OCI-LY3 (cell line): ENCODE results near the gene ARHGEF16.

Source experiments
- H2AFZ ChIP-seq: fragments of 200-600, 300-600 bp; shearing (Covaris generic); 2 replicates; pipeline ENCODE4 v1.6.0; 2014; ENCODE audit warnings: antibody characterized with exemption, low read depth, low read length
- H3K27ac ChIP-seq: fragments of 200-600, 300-600 bp; sonication (generic); 2 replicates; pipeline ENCODE4 v1.5.1; 2014; ENCODE audit warnings: mild to moderate bottlenecking, low read length, moderate library complexity, mixed read lengths
- H3K27me3 ChIP-seq: fragments of 200-600, 300-600 bp; sonication (generic); 2 replicates; pipeline ENCODE4 v1.6.1; 2014; ENCODE audit warnings: low read depth, low read length, mixed read lengths
- H3K36me3 ChIP-seq: fragments of 200-600, 300-600 bp; sonication (generic); replicated peaks from 2 replicates; pipeline ENCODE3; 2014; ENCODE audit warnings: low read depth, low read length, mixed read lengths
- H3K4me1 ChIP-seq: fragments of 300-600, 200-600 bp; sonication (generic); 2 replicates; pipeline ENCODE4 v1.6.1; 2014; ENCODE audit warnings: low read length, mixed read lengths
- H3K4me2 ChIP-seq: fragments of 200-600, 300-600 bp; sonication (generic); 2 replicates; pipeline ENCODE4 v1.6.1; 2014; ENCODE audit warnings: low read length, mixed read lengths
- H3K4me3 ChIP-seq: fragments of 300-600, 200-600 bp; sonication (generic); 2 replicates; pipeline ENCODE4 v1.5.1; 2014; ENCODE audit warnings: antibody characterized with exemption, mild to moderate bottlenecking, low read length, moderate library complexity
- H3K79me2 ChIP-seq: fragments of 300-600, 200-600 bp; shearing (Covaris generic); 2 replicates; pipeline ENCODE4 v1.6.1; 2014; ENCODE audit warnings: mild to moderate bottlenecking, low read length, mixed read lengths
- H3K9ac ChIP-seq: fragments of 300-600, 200-600 bp; shearing (Covaris generic); 2 replicates; pipeline ENCODE4 v1.6.0; 2014; ENCODE audit warnings: mild to moderate bottlenecking, low read length, moderate library complexity
- H3K9me3 ChIP-seq: fragments of 200-600, 300-600 bp; shearing (Covaris generic); 2 replicates; pipeline ENCODE4 v1.6.1; 2014; ENCODE audit warnings: low read length, mixed read lengths; ENCODE audit not compliant: insufficient read depth
- H4K20me1 ChIP-seq: fragments of 200-600, 300-600 bp; sonication (generic); 2 replicates; pipeline ENCODE4 v1.6.1; 2016; ENCODE audit warnings: low read length, mixed read lengths; ENCODE audit not compliant: insufficient read depth
- EZH2phosphoT487 ChIP-seq: fragments of 200-600 bp; shearing (Covaris generic); IDR thresholded peaks from 2 replicates; pipeline ENCODE4 v1.6.1; 2018; ENCODE audit warnings: antibody characterized with exemption, mixed run types, low read depth
- TF ChIP-seq, protein P1 (sequence below): fragments of 200-600, 300-600 bp; sonication (generic); IDR thresholded peaks from 2 replicates; pipeline ENCODE4 v1.5.1; 2014; ENCODE audit warnings: antibody characterized with exemption, low read length, low read depth

ARHGEF16 gene

GRCh38 chr1:3508757-3509415 is 54.4 kb downstream of the ARHGEF16 start:
- H3K79me2 ChIP-seq = no peaks in the 10 kb centered on the region
- TF ChIP-seq, protein P1, sequence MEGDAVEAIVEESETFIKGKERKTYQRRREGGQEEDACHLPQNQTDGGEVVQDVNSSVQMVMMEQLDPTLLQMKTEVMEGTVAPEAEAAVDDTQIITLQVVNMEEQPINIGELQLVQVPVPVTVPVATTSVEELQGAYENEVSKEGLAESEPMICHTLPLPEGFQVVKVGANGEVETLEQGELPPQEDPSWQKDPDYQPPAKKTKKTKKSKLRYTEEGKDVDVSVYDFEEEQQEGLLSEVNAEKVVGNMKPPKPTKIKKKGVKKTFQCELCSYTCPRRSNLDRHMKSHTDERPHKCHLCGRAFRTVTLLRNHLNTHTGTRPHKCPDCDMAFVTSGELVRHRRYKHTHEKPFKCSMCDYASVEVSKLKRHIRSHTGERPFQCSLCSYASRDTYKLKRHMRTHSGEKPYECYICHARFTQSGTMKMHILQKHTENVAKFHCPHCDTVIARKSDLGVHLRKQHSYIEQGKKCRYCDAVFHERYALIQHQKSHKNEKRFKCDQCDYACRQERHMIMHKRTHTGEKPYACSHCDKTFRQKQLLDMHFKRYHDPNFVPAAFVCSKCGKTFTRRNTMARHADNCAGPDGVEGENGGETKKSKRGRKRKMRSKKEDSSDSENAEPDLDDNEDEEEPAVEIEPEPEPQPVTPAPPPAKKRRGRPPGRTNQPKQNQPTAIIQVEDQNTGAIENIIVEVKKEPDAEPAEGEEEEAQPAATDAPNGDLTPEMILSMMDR = no peak
- TF ChIP-seq EZH2phosphoT487 = no peak
- H3K9ac ChIP-seq = no peak overlapping the region
- no peak overlapping the region for H3K27ac ChIP-seq
- H3K4me3 ChIP-seq = no peak overlapping the region
- no peak overlapping the region for H3K4me2 ChIP-seq
- H3K4me1 ChIP-seq = no peaks in the 10 kb centered on the region
- H3K27me3 ChIP-seq = no peaks in the 10 kb centered on the region
- no peaks in the 10 kb centered on the region for H4K20me1 ChIP-seq
- H3K9me3 ChIP-seq = no peaks in the 10 kb centered on the region
- no peak overlapping the region for H2AFZ ChIP-seq
- no peaks in the 10 kb centered on the region for H3K36me3 ChIP-seq

GRCh38 chr1:3509721-3510120 is 55.3 kb downstream of the ARHGEF16 start:
- H3K36me3 ChIP-seq = no peaks in the 10 kb centered on the region
- H3K4me2 ChIP-seq = no peak overlapping the region
- no peaks in the 10 kb centered on the region for H3K27me3 ChIP-seq
- H3K27ac ChIP-seq = no peak overlapping the region
- no peaks in the 10 kb centered on the region for H4K20me1 ChIP-seq
- H3K4me3 ChIP-seq = no peak overlapping the region
- TF ChIP-seq EZH2phosphoT487 = no peak
- TF ChIP-seq, protein P1 = no peak
- no peaks in the 10 kb centered on the region for H3K4me1 ChIP-seq
- H3K9me3 ChIP-seq = no peaks in the 10 kb centered on the region
- no peaks in the 10 kb centered on the region for H3K79me2 ChIP-seq
- no peak overlapping the region for H3K9ac ChIP-seq
- no peak overlapping the region for H2AFZ ChIP-seq

DNA sequence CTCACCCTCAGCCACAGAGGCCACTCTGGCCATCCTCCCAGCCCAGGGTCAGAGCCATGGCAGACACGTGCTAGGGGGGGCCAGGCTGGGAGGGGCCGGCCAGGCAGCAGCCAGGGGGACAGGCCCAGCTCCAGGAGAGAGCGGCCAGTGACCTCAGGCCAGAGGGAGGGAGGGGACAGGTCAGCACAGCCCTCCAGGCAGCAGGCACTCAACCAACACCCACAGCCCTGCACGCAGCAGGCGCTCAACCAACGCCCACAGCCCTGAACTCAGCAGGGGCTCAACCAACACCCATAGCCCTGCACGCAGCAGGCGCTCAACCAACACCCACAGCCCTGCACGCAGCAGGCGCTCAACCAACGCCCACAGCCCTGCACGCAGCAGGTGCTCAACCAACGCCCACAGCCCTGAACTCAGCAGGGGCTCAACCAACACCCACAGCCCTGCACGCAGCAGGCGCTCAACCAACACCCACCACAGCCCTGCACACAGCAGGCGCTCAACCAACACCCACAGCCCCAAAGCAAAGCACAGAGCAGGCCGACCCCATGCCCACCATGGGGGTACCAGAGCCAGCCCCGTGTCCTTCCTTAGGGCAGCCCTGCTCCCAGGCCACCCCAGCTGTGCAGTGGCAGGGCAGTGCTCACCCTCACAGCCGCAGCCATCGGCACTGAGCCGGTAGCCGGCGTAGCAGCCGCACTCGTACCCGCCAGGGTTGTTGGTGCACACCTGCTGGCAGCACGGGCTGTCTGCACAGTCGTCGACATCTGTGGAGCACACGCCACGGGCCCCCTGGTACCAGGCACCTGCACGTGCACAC is 55.9 kb downstream of the ARHGEF16 start:
- no peaks in the 10 kb centered on the region for H3K4me1 ChIP-seq
- H3K9ac ChIP-seq = no peak overlapping the region
- H3K4me3 ChIP-seq = no peak overlapping the region
- H4K20me1 ChIP-seq = no peaks in the 10 kb centered on the region
- no peak overlapping the region for H3K27ac ChIP-seq
- no peak for TF ChIP-seq EZH2phosphoT487
- TF ChIP-seq, protein P1 = no peak
- H3K27me3 ChIP-seq = no peaks in the 10 kb centered on the region
- H3K9me3 ChIP-seq = no peaks in the 10 kb centered on the region
- H3K79me2 ChIP-seq = no peaks in the 10 kb centered on the region
- H3K36me3 ChIP-seq = no peaks in the 10 kb centered on the region
- H2AFZ ChIP-seq = no peak overlapping the region
- H3K4me2 ChIP-seq = no peak overlapping the region

GRCh38 chr1:3510956-3511250 is 56.4 kb downstream of the ARHGEF16 start:
- H3K27ac ChIP-seq = no peak overlapping the region

More at GRCh38 chr1:3510956-3511250, 56.4 kb downstream of the ARHGEF16 start:
- Histone ChIP-seq H3K4me2 (no peak overlapping the region), H3K9ac (no peak overlapping the region), H3K79me2 (no peaks in the 10 kb centered on the region), H3K36me3 (no peaks in the 10 kb centered on the region), H3K4me1 (no peaks in the 10 kb centered on the region), H3K4me3 (no peak overlapping the region), H3K9me3 (no peaks in the 10 kb centered on the region), H3K27me3 (no peaks in the 10 kb centered on the region), H2AFZ (no peak overlapping the region), H4K20me1 (no peaks in the 10 kb centered on the region)
- TF ChIP-seq, protein P1 = no peak
- TF ChIP-seq EZH2phosphoT487 = no peak
